GM23338 (cell line): Measurements from ENCODE around the gene NHS. TPM values are rescaled to one million over a fixed set of nuclear protein-coding genes. Genes with fewer than 3 reads are reported as not detected.

Experiments used
- ATAC-seq: fragments of 200-7000 bp; cut with Tn5 transposase; 3 replicates; pipeline ENCODE4 v1.9.1; 2020
- DNase-seq: peaks from one replicate; pipeline ENCODE4 v3.0.0-alpha.2; 2015; ENCODE audit warnings: low spot score
- H2AFZ ChIP-seq: fragments of 200-600 bp; sonication (generic); 2 replicates; pipeline ENCODE4 v1.8.0; 2016; ENCODE audit warnings: antibody characterized with exemption, mild to moderate bottlenecking, moderate library complexity
- H3F3A ChIP-seq: fragments of 200-600 bp; sonication (generic); replicated peaks from 2 replicates; pipeline ENCODE4 v1.8.0; 2017; ENCODE audit warnings: antibody characterized with exemption, mixed run types, low read depth
- H3K27ac ChIP-seq: fragments of 200-600 bp; sonication (generic); 2 replicates; pipeline ENCODE4 v1.6.1; 2016; ENCODE audit warnings: low read depth
- H3K27me3 ChIP-seq: fragments of 200-600 bp; sonication (generic); 2 replicates; pipeline ENCODE4 v1.8.0; 2016; ENCODE audit warnings: mild to moderate bottlenecking, mixed run types, moderate library complexity; ENCODE audit not compliant: insufficient read depth
- H3K36me3 ChIP-seq: fragments of 200-600 bp; sonication (generic); 2 replicates; pipeline ENCODE4 v1.8.0; 2016; ENCODE audit warnings: mild to moderate bottlenecking; ENCODE audit not compliant: insufficient read depth
- H3K4me1 ChIP-seq: fragments of 200-600 bp; sonication (generic); 2 replicates; pipeline ENCODE4 v1.8.0; 2016; ENCODE audit warnings: mild to moderate bottlenecking, moderate library complexity; ENCODE audit not compliant: insufficient read depth
- H3K4me2 ChIP-seq: fragments of 200-600 bp; sonication (generic); 2 replicates; pipeline ENCODE4 v1.7.1; 2017; ENCODE audit warnings: mixed run types
- H3K4me3 ChIP-seq: fragments of 200-600 bp; sonication (generic); 2 replicates; pipeline ENCODE4 v1.6.1; 2016; ENCODE audit warnings: mixed run types
- H3K79me2 ChIP-seq: fragments of 200-600 bp; sonication (generic); replicated peaks from 2 replicates; pipeline ENCODE4 v1.8.0; 2017; ENCODE audit warnings: mild to moderate bottlenecking; ENCODE audit not compliant: insufficient read depth
- H3K9me2 ChIP-seq: fragments of 200-600 bp; sonication (generic); 2 replicates; pipeline ENCODE4 v1.8.0; 2017; ENCODE audit not compliant: insufficient read depth
- H4K20me1 ChIP-seq: fragments of 200-600 bp; sonication (generic); replicated peaks from 2 replicates; pipeline ENCODE4 v1.8.0; 2017; ENCODE audit warnings: mild to moderate bottlenecking; ENCODE audit not compliant: insufficient read depth
- H3K27ac Mint-ChIP-seq: 2 replicates; pipeline ENCODE4 v1.8.0; 2020; ENCODE audit warnings: inconsistent platforms, mild to moderate bottlenecking, moderate library complexity, mixed read lengths
- H3K27me3 Mint-ChIP-seq: 3 replicates; pipeline ENCODE4 v1.8.0; 2022; ENCODE audit warnings: low read depth, mild to moderate bottlenecking, moderate library complexity, mixed read lengths, inconsistent platforms; ENCODE audit not compliant: insufficient read depth, poor library complexity
- H3K36me3 Mint-ChIP-seq: 3 replicates; pipeline ENCODE4 v1.8.0; 2021; ENCODE audit warnings: low read depth, mild to moderate bottlenecking, inconsistent platforms, moderate library complexity, mixed read lengths
- H3K4me1 Mint-ChIP-seq: 3 replicates; pipeline ENCODE4 v1.8.0; 2020; ENCODE audit warnings: mild to moderate bottlenecking, inconsistent platforms, mixed read lengths
- H3K4me3 Mint-ChIP-seq: 3 replicates; pipeline ENCODE4 v1.8.0; 2021; ENCODE audit warnings: moderate library complexity, mild to moderate bottlenecking, inconsistent platforms, mixed read lengths
- H3K9me3 Mint-ChIP-seq: 3 replicates; pipeline ENCODE4 v1.8.0; 2020; ENCODE audit warnings: moderate library complexity, mild to moderate bottlenecking, inconsistent platforms, mixed read lengths
- ZNF331 ChIP-seq: fragments of 250-450 bp; sonication (Bioruptor Pico); IDR thresholded peaks from 2 replicates; pipeline ENCODE4 v1.5.0; 2020; ENCODE audit warnings: low read depth, mild to moderate bottlenecking, moderate library complexity
- ZNF462 ChIP-seq: fragments of 250-450 bp; sonication (Bioruptor Pico); IDR thresholded peaks from 2 replicates; pipeline ENCODE4 v1.5.0; 2020; ENCODE audit warnings: mild to moderate bottlenecking, moderate library complexity
- polyA plus RNA-seq: library from polyadenylated mRNA; unstranded; fragments of >200 nt; fragmentation: Nextera tagmentation; extraction: Ambion mirVana; gene quantifications from 2 replicates; pipeline ENCODE4 v1.2.1, GENCODE V29; 2016
- total RNA-seq: library from RNA; depleted of rRNA; stranded (reverse); fragments of >200 nt; shearing (Covaris generic); gene quantifications from 2 replicates; pipeline ENCODE4 v1.2.3, GENCODE V29; 2014
- TF ChIP-seq, protein P1 (sequence below), 2 experiments: fragments of 200-600 bp in 1 of 2; sonication (generic) in 1 of 2; conservative IDR thresholded peaks; 2 replicates each; pipeline versions ENCODE4 v1.5.1 to v1.6.1; 2016 to 2017; ENCODE audit warnings: antibody characterized with exemption in 2 of 2, low read depth in 2 of 2, mild to moderate bottlenecking in 2 of 2, moderate library complexity in 1 of 2

Gene NHS
- total and polyA plus RNA-seq, 2 experiments from 2014 or later: 1.8 to 8.2 TPM

DNA sequence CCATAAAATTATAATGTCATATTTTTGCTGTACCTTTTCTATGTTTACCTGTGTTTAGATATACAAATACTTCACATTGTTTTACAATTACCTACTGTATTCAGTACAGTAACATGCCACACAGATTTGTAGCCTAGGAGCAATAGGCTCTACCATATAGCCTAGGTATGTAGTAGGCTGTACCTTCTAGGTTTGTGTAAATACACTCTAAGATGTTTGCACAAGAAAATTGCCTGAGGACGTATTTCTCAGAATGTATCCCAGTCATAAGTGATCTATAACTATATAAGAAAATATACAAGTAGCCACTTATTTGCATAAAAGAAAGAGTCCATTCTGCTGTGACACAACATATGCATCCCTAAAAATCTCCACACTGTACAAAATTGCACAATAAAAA is 326.0 kb downstream of the NHS start (continued):
- TF ChIP-seq ZNF462 (CRISPR knock-in tag): no peak

DNA sequence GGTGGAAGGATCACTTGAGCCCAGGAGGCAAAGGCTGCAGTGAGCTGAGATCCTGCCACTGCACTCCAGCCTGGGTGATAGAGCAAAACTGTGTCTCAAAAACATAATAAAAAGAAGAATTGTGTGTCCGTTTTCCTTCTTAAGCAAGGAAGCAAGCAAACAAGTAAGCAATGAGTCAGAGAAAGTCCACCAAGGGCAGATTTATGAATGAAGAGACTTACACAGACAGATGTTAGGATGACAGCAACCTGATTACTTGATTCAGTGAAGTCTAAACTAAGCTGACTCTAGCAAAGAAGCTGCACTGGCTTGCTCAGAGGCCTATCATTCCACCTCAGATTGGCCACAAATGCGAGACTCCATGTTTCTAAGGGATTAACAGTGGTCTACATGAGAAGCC is 328.2 kb downstream of the NHS start:
- H4K20me1 ChIP-seq: no peaks in the 10 kb centered on the region
- no peak for TF ChIP-seq ZNF462 (CRISPR knock-in tag)
- TF ChIP-seq ZNF331 (CRISPR knock-in tag): no peak
- TF ChIP-seq, protein P1, sequence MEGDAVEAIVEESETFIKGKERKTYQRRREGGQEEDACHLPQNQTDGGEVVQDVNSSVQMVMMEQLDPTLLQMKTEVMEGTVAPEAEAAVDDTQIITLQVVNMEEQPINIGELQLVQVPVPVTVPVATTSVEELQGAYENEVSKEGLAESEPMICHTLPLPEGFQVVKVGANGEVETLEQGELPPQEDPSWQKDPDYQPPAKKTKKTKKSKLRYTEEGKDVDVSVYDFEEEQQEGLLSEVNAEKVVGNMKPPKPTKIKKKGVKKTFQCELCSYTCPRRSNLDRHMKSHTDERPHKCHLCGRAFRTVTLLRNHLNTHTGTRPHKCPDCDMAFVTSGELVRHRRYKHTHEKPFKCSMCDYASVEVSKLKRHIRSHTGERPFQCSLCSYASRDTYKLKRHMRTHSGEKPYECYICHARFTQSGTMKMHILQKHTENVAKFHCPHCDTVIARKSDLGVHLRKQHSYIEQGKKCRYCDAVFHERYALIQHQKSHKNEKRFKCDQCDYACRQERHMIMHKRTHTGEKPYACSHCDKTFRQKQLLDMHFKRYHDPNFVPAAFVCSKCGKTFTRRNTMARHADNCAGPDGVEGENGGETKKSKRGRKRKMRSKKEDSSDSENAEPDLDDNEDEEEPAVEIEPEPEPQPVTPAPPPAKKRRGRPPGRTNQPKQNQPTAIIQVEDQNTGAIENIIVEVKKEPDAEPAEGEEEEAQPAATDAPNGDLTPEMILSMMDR (conservative IDR thresholded peaks at IDR 0.05; ENCODE audit: low read depth in 2 of 2): no peak

More for the DNA sequence above, 328.2 kb downstream of the NHS start:
- no peaks in the 10 kb centered on the region for H3K4me1 ChIP-seq
- H3K4me1 Mint-ChIP-seq: no peaks in the 10 kb centered on the region
- ATAC-seq: no peak
- no peaks in the 10 kb centered on the region for H3K36me3 Mint-ChIP-seq
- H3K27ac Mint-ChIP-seq: no peak overlapping the region
- H3K36me3 ChIP-seq: no peaks in the 10 kb centered on the region
- DNase-seq: no peak
- H3K9me2 ChIP-seq: no peaks in the 10 kb centered on the region
- H3K4me3 ChIP-seq: no peak overlapping the region
- no peaks in the 10 kb centered on the region for H3F3A ChIP-seq
- no peaks in the 10 kb centered on the region for H3K9me3 Mint-ChIP-seq
- H3K27ac ChIP-seq: no peak overlapping the region
- H2AFZ ChIP-seq: no peak overlapping the region
- no peak overlapping the region for H3K4me2 ChIP-seq
- no peaks in the 10 kb centered on the region for H3K27me3 ChIP-seq
- no peak overlapping the region for H3K4me3 Mint-ChIP-seq
- H3K27me3 Mint-ChIP-seq: no peaks in the 10 kb centered on the region
- no peaks in the 10 kb centered on the region for H3K79me2 ChIP-seq
